Amniotic stem cell (primary cell): ENCODE data around the gene IL12RB1.
A peak's percentile ranks its signal among the peaks of the same experiment; 100 is the strongest.
"Not testable (repeated sequence)": the region's sequence is repeated elsewhere in the genome, so short reads cannot be mapped to it uniquely, and the experiment has no call there.

Experiments used
- DNase-seq: peaks from one replicate; lab custom pipeline; 2025; lab: John Stamatoyannopoulos, UW

Gene IL12RB1

DNA sequence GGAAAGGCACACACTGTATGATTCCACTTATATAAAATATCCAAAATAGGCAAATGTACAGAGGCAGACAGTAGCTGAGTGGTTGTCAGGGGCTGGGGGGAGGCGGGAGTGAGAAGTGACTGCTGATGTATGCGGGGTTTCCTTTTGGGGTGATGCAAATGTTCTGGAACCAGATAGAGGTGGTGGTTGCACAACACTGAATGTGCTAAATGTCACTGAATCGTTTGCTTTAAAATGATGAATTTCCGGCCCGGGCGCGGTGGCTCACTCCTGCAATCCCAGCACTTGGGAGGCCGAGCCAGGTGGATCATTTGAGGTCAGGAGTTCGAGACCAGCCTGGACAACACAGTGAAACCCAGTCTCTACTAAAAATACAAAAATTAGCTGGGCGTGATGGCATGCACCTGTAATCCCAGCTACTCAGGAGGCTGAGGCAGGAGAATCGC, 2.4 kb upstream of the IL12RB1 start:
- DNase-seq, result not testable (repeated sequence)

DNA sequence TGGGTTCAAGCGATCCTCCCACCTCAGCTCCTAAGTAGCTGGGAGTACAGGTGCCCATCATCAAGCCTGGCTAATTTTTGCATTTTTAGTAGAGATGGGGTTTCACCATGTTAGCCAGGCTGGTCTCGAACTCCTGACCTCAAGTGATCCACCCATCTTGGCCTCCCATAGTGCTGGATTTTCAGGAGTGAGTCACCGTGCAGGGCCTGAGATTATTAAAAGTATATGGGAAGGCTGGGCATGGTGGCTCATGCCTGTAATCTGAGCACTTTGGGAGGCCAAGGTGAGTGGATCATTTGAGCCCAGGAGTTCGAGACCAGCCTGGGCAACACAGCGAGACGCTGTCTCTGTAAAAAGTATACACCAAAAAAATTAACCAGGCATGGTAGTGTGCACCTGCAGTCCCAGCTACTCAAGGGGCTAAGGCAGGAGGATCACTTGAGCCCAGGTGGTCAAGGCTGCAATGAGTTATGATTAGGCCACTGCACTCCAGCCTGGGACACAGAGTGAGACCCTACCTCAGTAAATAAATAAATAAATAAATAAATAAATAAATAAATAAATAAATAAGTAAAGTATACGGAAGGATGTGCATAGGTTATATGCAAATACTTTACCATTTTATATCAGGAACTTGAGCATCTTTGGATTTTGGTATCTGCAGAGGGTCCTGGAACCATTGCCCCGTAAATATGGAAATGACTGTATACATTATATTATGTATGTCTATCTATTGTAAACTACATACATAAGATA, 854 bp downstream of the IL12RB1 start:
- no peak for DNase-seq

DNA sequence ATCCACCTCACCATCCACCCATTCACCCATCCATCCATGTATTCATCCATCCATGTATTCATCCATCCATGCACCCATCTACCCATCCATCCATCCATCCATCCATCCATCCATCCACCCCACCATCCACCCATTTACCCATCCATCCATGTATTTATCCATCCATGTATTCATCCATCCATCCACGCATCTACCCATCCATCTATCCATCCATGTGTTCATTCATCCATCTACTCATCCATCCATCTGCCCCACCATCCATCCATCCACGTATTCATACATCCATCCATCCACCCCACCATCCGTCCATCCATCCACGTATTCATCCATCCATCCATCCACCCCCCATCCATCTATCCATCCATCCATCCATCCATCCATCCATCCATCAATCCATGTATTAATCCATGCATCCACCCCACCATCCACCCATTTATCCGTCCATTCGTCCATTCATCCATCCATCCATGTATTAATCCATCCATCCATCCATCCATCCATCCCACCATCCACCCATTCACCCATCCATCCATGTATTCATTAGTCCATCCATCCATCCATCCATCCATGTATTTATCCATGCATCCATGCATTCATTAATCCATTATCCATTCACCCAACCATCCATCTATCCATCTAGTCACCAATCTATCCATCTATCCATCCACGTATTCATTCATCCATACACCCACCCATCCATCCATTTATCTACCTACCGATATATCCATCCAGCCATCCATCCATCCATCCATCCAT, 2.6 kb downstream of the IL12RB1 start:
- no peak for DNase-seq

DNA sequence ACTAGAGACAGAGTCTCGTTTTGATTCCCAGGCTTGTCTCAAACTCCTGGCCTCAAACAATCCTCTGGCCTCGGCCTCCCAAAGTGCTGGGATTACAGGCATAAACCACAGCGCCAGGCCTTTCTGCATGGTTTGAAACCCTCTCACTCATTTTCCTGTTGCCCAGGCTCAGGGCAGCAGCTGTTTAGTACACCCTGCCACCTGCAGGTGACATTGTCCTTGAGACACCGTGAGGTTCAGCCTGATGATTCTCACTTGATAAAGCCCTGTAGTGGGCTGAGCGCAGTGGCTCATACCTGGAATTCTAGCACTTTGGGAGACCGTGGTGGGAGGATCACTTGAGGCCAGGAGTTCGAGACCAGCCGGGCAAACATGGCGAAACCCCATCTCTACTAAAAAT, 12.5 kb downstream of the IL12RB1 start:
- no peak for DNase-seq

DNA sequence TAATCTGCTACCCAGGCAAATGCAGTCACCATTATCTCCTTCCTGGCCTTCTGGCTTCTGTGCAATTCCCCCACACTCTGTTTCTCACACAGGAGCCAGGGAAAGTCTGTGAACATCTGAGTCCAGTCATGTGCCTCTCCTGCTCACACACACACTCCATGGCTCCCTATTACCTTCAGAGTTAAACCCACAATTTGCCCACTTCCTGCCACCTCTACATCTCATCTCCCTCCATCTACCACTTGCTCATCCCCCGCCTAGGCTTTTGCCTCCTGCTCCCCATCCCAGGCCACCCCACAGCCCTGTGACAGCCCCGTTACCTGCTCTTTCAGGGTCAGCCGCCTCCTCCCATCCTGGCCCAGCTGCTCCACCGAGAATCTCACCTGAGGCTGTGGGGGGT, 13.5 kb downstream of the IL12RB1 start:
- DNase-seq, result no peak

DNA sequence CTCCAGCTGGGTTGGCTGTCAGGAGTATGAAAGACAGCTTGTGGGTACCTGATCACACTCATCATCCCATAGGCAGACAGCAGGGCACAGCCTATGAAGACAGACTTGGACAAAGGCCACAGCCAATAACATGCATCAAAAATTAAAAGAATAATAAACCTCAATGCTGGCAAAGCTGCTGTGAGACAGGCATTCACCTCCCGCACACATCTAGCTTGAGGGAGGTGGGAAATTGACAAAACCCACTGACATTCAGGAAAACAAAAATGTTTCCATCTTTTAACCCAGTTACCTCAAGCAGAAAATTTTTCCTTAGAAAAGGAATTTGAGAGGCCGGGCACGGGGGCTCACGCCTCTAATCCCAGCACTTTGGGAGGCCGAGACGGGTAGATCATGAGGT, 14.4 kb downstream of the IL12RB1 start:
- no peak for DNase-seq

DNA sequence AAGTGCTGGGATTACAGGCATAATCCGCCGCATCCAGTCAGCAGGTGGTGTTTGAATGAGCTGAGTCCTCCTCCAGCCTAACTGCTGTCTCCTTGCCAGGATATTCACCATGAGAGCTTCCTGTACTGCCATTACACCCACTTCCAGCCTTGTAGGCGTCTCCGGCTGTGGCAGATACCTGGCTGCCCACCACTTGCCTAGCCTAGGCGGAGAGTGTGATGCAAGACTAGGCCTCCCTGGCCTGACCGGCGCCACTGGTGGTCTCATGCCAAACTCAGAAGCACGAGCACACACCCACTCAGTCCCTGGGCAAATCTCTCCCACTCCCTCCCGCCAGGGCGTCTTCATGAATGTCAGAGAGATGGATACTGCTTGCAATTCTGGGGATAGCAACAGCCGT, 16.6 kb downstream of the IL12RB1 start:
- DNase-seq, result no peak

DNA sequence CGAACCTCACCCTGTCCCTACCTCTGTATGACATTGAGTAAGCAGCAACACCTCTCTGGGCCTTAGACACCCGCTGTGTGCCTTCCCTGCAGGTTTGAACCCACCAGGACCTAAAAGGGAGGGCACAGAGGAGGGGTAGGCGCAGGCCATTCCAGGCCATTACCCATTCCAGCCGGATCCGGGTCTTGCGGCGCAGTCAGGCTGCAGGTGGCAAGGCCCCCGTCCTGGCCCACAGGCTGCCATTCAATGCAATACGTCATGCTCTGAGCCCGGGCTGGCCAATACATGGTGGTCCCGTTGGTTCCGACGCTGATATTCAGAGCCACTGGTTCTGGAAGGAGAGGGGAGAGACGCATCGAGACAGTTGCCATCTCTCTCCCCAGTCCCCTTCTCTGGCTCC, 17.4 kb downstream of the IL12RB1 start:
- no peak for DNase-seq

DNA sequence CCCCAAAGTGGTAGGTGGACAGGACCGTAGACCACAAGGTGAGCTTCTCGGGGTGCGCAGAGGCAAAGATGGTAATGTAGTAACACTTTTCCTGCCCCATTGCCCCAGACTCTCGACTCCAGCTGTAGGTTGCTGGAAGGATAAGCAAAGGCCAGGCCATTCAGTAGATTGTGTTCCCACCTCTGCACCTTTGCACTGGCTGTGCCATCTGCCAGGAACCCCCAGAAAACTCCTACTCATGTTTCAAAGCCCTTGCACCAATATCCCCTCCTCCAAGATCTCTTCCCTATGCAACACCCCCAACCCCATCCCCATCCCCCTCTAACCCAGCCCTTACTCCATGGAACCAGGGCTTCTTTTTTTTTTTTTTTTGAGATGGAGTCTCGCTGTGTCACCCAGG, 18.3 kb downstream of the IL12RB1 start:
- DNase-seq, result no peak

DNA sequence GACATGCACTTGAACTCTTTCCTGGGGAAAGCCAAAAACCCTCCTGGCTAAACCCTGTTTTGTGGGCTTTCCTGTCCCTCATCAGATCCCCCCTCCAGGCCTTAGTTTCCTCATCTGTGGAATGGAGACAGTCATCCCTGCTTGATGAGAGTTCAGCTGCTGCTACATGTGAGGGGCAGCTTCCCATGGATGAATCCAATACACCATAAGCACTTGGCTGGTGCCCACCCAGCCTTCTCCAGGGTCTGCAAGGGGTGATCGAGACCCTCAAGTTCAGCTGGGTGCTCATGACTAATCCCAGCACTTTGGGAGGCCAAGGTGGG, 21.6 kb downstream of the IL12RB1 start:
- DNase-seq, result no peak

DNA sequence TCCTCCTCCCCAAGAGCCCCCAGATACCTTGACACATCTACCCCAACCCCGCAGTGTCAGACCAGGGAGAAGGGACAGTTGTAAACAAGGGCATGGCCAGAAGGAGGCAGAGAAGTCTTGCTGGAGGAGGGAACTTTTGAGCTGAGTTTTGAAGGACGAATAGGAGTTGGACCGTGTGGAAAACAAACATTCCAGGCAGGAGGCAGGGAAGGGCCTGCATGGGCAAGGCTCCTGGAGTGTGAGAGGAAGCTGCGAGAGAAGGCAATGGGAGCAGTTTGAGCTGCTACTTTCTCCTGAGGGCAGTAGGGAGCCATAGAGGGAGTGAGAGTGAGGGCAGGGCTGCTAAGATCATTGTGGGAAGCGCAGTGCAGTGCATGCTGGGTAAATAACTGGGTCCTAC, 23.3 kb downstream of the IL12RB1 start:
- DNase-seq, result no peak

DNA sequence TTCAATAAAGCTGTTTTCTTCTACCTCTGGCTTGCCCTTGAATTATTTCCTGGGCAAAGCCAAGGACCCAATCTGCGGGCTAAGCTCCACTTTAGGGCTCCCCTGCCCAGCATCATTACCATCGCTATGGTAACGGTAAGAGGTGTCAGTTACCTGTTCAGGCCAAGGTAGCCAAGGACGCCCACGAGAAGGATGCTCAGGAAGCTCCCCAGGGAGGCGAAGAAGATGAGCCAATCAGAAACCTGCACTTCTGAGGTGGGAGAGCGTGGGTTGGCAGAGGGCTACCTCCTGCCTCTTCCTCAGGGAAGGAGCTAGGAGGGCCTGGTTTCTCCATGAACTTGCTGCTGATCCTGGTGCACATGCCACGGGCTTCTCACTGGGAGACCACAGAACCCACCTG, 24.7 kb downstream of the IL12RB1 start:
- no peak for DNase-seq

DNA sequence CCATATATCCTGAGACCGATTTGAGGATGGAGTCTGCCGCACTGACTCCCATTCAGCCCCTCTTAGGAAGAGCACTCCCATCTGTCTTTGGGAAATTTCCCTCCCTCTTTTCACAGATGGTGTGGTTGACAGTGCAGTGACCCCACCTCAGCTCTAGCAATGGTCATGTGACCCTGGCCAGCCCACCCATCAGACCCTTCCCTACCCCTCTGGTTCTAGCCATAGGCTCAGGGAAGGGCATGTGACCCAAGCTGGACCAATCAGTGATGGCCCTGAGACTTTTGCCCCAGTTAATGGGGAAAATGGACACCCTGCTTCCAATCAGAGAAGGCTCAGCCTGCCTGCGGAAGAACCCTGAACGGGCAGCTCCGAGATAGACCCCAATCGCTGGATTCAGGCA, 26.3 kb downstream of the IL12RB1 start:
- DNase-seq, result no peak

DNA sequence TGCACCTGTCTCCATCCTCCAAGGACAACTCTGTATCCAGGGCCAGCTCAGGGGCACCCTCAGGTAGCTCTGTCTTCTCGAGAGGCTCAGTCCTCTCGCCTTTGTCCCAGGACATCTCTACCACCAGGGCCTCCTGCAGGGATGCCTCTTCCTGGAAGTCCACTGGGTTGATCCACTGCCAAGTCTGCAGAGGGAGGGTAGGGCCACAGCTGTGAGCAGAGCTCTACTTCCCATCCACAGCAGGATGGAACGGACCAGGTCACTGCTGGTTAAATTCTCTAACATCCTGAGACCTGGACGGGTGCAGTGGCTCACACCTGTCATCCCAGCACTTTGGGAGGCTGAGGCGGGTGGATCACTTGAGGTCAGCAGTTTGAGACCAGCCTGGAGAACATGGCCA, 26.8 kb downstream of the IL12RB1 start:
- no peak for DNase-seq

DNA sequence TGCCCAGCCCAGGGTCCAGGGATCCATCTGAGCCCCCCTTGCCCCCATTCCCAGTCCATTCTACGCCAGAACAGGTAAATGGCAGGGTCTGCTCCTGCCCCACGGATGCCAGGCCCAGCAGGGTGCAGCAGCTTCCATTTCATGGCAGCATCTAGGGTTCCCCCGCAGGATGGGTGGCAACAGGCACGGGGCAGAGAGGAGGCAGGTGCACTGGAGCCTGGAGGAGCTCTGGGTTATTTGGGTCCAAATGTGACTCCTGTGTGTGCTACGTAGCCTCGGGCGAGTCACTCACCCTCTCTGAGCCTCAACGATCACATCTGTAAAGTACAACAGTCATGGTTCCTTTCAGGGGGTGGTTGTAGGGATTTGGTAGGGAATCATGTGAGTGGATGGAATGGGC, 27.4 kb downstream of the IL12RB1 start:
- DNase-seq, result no peak

DNA sequence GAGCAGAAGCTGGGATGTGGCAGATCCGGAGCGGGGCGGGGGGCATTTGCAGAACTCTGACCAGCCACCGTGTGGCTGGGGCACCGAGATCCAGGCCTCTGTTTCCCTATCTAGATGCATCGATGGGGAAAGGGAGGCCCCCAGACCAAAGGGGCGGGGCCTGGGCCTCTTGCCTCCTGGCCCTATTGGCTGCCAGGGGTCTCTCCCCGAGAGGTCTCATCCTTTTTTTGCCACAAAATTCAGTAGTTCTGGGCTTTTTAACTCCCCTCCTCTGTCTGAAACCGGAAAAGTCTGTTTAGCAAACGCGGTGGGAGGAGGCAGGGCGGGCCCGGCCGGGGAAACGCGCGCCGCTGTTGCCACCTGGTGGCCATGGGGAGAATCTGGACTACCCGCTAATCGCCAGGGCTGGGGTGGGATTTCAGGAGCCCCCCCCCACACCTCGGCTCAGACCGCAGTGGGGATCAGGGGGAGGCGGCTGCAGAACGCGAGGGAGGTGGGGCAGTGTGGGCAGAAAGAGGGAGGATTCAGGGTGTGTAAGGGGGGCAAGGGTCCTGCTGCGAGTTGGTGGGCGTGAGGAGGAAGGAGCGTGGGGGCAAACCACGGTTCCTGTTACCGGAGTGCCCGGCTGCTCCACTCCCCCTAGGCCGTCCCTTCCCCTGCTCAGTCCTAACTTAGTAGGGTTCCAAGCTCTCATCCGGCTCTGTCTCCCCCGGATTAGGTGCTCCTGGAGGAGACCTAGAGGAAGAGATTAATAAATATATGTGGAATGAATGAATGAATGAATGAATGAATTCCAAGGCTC, 28.3 kb downstream of the IL12RB1 start:
- peak; percentile 44 for DNase-seq

DNA sequence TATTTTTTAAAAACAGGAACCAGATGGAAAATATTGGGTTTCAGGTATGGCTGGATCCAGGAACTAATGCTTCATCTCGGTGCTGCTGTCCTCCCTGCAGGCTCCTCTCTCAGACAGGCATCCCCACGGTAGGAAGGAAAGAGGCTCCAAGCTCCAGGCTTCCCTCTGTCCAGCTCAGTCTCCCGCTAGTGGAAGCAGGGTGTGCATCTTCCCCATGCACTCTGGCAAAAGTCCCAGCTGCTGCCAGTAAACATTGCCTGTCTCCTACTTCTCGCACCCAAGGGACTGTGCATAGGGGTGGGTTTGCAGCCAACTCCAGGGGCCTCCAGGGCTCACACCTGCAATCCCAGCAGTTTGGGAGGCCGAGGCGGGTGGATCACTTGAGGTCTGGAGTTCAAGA, 29.2 kb downstream of the IL12RB1 start:
- DNase-seq, result no peak

DNA sequence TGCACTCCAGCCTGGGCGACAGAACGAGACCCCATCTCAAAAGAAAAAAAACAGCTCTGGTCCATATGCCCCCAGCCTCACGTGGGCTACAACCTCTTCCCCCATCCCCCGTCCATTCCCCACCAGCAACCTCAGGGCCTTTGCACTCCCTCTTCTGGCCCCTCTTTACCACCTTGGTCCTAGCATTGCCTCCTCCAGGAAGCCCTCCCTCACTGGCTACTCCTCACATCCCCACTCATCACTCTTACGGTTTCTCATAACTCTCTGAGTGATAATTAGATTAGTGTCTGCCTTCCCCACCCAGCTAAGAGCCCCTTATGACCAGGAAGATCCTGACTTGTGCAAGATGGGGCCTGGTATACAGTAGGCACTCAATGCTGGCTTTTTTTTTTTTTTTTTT, 30.8 kb downstream of the IL12RB1 start:
- DNase-seq, result no peak

DNA sequence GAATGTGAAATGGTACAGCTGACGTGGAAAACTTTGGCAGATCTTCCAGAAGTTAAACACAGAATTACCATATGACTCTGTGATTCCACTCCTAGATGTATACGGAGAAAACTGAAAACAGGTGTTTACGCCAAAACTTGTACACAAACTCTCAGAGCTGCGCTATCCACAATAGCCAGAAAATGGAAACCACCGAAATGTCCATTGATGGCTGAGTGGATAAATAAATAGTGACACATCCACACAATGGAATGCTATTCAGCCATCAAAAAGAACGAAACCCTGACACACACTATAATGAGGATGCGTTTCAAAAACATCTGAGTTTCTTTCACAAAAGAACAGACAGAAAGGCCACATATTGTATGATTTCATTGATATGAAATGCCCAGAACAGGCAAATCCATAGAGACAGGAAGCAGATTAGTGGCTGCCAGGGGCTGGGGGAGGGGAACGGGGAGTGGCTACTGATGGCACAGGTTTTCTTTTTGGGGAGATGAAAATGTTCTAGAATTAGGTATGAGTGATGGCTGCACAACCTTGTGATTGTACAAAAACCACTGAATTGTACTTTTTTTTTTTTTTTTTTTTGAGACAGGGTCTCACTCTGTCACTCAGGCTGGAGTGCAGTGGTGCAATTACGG, 33.0 kb downstream of the IL12RB1 start:
- no peak for DNase-seq

DNA sequence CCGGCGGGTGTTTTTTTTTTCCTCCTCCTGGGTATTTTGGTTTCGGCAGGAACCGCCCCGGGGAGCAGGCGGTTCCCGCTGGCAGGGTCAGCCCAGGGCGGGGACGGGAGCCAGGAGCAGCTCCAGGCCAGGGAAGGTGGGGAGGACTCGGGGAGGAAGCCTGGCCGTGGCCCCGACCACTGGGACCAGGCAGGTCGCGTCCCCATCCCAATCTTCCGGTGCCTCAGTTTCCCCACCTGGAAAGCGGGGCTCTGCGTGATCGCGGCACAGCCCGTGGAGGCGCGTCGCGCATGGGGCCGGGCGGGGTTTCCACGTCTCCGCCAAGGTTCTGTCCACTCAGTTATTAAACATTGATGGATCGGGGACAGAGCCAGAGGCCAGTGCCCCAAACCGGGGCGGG, 34.8 kb downstream of the IL12RB1 start:
- no peak for DNase-seq

DNA sequence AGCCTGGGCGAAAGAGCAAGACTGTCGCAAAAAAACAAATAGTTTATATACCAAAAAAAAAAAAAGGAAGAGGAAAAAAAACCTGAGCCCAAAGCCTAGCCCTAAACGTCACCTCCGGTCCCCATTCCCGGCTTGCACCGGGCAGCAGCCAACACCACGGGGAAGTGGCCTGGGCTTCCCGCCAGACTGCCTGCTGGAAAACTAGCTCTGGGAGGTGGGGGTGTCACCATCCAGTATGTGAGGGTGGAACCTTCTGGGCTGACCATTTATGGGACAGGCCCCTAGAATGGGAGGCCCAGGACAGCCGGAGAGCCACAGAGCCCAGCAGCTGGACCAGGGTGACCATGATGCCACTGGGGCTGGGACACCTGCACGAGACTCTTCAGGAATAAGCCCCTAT, 37.3 kb downstream of the IL12RB1 start:
- DNase-seq, result no peak

DNA sequence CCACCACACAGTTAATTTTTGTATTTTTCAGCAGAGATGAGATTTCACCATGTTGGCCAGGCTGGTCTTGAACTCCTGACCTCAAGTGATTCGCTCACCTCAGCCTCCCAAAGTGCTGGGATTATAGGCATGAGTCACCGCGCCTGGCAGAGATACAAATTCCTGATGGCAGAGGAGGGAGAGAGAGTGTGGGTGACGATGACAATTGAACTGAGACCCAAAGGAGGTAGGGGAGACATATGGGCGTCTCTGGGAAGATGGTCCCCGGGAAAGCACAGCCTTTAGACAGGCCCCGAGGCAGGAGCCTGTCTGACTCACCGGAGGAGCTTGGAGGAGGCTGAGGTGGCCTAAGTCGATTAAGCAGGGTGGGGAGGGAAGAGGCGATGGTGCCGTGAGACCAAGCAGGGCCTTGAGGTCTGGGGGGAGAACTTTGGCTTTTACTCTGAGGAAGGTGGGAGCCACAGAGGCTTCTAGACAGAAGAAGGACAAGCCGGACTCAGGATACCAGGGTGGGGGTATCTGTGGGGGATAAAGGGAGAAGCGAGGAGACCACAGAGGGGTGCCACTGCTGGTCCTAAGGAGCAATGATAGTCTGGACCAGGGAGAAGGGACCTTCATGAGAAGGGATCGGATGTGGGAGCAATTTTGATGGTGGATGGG, 40.5 kb downstream of the IL12RB1 start:
- no peak for DNase-seq
